ENCODE data around the gene SUMF1.

SUMF1 gene

DNA sequence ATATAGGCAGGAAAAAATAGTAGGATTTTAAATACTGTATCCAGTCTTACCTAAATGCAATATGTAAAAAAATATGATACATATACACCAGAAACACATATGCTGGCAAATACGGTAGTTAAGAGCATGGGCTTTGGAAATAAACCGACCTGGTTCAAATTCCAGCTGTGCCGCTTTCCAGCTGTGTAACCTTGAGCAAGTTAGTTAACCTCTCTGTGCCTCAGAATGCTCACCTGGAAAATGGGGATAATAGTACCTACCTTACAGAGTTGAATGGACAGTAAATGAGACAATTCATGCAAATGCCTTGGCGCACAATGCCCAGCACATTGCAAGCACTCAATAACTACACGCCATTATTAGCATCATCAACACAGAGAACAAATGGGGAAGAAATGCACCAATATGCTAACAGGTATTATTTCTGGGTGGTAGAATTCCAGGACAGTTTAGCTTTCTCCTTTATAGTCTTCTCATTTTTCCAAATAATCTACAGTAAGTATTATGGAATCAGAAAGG, 50.6 kb downstream of the SUMF1 start:
- no peak for DNase-seq (ENCODE audit: low read depth in 2 of 2)

- DNase-seq (ENCODE audit: low read depth in 2 of 2): no peak
Measured at GRCh38 chr3:4413467-4413866, 53.6 kb downstream of the SUMF1 start.

DNA sequence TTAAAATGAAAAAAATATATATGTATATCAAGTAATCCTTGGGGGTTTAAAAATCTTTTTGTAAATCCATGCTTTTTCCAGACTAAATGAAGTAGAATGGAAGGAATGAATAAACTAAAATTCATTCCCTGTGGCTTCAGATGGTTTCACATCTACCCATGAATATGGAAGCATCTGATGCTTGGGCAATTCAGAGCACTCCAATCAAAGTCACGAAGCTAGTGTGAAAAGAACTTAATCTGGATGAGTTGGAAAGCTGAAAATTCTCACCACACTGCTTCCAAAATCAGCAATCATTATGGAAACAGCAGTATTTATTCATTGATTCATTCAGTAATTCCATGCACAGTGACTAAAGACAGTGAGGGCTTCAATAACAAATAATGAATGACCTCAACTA, 55.2 kb downstream of the SUMF1 start:
- no peak for DNase-seq (ENCODE audit: low read depth in 2 of 2)

DNA sequence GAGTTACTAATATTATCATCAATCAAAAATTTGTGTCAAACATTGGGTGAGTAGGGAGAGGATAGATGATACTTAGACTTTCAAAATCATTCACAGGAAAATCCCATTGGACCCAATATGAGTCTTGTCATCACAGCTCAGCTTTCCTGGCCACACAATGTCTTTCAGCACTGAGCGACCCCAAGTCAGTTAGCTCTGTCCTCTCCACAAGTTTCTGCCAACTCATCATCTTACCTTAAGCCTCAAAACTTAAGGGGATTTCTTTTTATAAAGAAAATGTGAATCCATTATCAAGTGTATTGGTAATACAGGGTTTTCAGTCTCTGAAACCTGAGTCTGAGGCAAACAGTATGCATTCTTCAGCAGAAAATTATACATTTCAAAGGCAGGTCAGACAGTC, 55.8 kb downstream of the SUMF1 start:
- DNase-seq (ENCODE audit: low read depth in 2 of 2): no peak

GRCh38 chr3:4410606-4411005, 56.5 kb downstream of the SUMF1 start:
- DNase-seq (ENCODE audit: low read depth in 2 of 2): no peak

DNA sequence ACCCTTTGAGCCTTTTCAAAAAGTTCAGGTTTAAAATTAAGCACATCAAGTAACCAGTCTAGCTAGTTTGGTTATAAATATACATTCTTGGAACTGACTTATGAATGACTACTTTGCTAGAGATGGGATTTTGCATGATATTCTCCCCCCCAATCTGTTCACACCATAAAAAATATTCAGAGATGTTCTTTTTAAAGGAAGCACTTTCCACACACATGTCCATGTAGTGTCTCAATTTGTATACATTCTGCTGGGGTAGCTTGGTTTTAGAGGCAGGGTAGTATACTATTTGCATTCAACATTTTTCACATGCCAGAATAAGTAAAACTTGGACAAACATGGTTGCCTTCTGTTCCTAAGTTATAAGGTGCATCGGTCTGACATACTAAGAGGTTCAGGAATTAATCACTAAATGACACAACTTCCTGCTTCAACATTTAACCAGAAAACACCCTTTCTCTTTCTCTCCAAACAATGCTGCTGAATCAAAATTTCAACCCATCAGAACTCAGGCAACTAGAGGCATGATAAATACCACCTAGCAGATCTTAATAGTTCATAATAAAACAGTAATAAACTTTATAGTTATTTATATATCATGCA, 57.0 kb downstream of the SUMF1 start:
- no peak for DNase-seq (ENCODE audit: low read depth in 2 of 2)

GRCh38 chr3:4409415-4409814, 57.7 kb downstream of the SUMF1 start:
- peak; percentile 16 to 24 for DNase-seq (ENCODE audit: low read depth in 2 of 2)

- no peak for DNase-seq (ENCODE audit: low read depth in 2 of 2)
Measured at GRCh38 chr3:4408958-4409357, 58.1 kb downstream of the SUMF1 start.

- DNase-seq (ENCODE audit: low read depth in 2 of 2): no peak
Measured at GRCh38 chr3:4407941-4408340, 59.1 kb downstream of the SUMF1 start.

DNA sequence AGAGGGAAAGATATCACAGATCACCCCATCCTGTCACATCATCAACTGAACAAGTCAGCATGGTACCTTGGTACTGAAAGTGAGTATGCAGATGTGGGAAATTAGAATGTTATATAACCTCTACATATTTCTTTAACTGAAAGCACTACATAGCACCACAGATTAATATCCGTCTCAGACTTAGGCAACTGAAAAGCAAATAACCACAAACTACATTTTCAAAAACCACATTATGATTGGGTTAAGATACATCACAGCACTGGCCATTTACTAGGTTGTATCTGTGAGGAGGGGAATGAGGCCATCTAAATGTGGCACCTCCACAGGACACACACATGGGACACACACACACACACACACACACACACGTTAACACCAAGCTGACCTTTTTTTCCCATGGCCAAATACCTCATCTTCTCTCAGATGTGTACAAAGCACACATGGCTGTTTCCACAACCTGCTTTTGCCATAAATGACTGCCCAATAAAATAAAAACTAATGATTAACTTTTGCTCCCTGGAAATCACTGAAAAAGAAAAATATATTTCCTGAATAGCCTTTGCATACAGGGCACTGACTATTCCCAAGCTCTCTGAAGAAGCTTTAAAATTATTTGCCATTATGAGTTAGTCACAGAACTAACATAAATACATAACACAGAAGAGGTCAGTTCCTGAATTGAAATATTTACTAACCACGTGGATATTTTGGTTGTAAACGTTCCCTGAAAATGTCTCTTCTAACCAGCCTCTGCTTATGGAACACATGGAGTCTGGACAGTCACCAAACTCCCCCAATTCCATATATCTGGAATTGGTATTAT, 60.1 kb downstream of the SUMF1 start:
- DNase-seq (ENCODE audit: low read depth in 2 of 2): no peak

GRCh38 chr3:4404881-4405280, 62.2 kb downstream of the SUMF1 start:
- no peak for DNase-seq (ENCODE audit: low read depth in 2 of 2)

DNA sequence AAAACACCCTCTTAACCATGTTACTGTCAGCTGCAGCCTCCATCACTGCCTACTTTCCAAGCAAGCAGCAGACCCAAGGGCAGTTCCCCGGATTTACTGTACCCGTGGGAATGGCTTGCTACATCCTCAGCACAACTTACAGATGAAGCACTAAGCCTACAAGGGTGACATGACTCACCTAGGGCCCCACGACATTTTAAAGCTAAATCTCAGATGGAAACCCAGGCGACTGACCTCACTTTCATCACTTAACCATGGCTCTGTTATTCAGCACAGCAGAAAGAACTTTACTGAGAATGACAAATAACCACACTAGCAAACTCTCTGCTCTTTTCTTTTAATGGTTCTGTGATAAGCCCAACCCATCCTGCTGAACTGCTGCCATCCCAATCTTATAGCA, 65.6 kb downstream of the SUMF1 start:
- peak; percentile 30 to 36 for DNase-seq (ENCODE audit: low read depth in 2 of 2)

DNA sequence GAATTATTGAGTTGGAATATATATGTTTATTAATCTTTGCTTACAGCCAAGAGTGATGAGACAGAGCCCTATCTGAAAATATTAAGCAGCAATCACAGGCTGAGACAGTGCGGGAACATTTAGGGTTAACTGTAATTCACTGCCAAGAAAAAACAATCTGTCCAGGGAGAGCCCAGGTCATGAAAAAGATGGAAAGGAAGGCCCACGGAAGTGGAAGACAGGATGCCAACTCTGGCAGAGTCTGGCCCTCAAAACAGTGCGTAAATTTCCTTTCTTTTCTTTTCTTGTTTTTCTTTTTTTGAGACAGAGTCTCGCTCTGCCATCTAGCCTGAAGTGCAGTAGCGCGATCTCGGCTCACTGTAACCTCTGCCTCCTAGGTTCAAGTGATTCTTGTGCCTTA, 67.6 kb downstream of the SUMF1 start:
- DNase-seq (ENCODE audit: low read depth in 2 of 2): no peak

DNA sequence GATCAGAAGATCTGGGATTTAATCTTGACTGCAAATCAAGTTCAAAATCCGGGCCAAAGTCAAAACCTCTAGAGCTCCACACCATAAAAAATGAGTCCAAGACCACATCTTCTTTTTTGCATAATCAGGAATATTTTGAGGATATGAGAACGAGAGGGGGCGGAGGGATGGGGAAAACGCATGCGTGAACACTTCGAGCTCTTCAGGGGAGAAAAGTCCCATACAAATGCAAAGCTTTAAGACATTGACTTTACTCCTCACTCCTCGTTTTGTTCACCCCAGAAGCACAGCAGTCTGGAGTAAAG, 68.2 kb downstream of the SUMF1 start:
- no peak for DNase-seq (ENCODE audit: low read depth in 2 of 2)

DNA sequence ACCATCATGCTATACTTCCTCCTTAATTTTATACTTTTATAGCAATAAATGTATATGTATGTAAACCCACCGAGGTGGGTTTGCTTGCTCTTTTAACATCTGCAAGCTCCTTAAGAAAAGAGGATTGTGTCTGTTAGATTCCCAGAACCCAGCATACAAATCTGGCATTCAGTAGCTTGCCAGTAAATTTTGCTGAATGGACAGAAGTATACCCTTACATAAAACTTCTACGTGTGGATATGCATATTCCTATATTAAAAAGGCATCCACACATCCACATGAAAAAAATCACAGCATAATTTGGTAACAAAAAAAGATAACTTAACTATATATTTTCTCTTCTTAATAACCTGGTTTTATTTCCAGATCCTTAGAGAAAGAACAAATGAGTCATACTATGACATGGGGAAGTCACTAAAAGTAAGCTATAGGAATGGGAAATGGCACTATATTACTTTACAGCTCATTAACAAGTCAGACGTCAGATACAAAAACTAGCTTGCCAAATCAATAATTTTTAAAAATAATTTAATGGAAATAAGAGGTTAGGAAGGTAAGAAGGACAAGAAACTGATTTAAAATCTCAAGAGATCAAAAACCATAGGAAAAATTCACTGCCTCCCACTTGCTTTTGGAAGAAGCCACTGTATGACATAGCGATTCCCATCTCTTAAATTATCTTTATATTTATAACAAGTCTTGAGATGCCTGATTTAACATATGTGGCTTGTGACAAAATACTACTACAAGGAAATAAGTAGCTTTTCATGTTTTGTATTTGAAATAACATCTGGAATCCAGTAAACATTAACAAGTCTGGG, 68.7 kb downstream of the SUMF1 start:
- DNase-seq (ENCODE audit: low read depth in 2 of 2): no peak

GRCh38 chr3:4397466-4397865, 69.6 kb downstream of the SUMF1 start:
- no peak for DNase-seq (ENCODE audit: low read depth in 2 of 2)

GRCh38 chr3:4396542-4396941, 70.5 kb downstream of the SUMF1 start:
- no peak for DNase-seq (ENCODE audit: low read depth in 2 of 2)

GRCh38 chr3:4396006-4396405, 71.1 kb downstream of the SUMF1 start:
- no peak for DNase-seq (ENCODE audit: low read depth in 2 of 2)

DNA sequence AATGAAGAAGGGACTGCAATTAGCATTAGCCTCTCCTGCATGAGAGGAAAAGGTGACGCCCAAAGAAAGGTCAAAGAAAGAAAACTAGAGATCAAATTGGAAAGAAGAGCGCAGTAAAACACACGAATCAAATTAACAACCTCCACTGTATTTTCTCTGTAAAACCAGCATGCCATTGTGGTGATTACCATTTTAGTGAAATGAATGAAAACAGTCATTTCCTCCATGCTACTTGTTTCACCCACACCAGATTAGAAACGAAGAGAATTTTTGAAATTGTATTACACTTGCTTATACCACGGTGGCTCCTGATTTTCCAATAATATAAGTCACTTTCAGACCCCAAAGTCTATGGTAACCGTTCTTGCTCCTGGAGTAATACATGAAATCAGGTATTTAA, 71.6 kb downstream of the SUMF1 start:
- DNase-seq (ENCODE audit: low read depth in 2 of 2): no peak

GRCh38 chr3:4394567-4394966, 72.5 kb downstream of the SUMF1 start:
- no peak for DNase-seq (ENCODE audit: low read depth in 2 of 2)

DNA sequence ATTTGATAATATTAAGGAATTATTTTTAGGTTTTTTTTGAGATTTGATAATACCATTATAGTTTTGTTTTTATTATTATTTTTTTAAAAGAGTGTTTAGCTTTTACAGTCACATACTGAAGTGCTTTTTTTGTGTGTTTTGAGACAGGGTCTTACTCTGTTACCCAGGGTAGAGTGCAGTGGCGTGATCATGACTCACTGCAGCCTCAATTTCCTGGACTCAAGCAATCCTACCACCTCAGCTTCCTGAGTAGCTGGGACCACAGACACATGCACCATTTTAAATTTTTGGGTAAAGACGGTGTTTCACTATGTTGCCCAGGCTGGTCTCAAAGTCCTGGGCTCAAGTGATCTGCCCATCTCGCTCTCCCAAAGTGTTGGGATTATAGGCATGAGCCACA, 73.0 kb downstream of the SUMF1 start:
- peak; percentile 31 to 38 for DNase-seq (ENCODE audit: low read depth in 2 of 2)

- no peak for DNase-seq (ENCODE audit: low read depth in 2 of 2)
Measured at GRCh38 chr3:4392992-4393391, 74.1 kb downstream of the SUMF1 start.
